Stimulated activated CD8-positive, alpha-beta memory T cell treated with anti-CD3 and anti-CD28 coated beads, Interleukin-4, amount 100 ng/mL, for 4 hours (primary cell): Measurements from ENCODE around the gene PHB1.
"Not testable (repeated sequence)": the region's sequence is repeated elsewhere in the genome, so short reads cannot be mapped to it uniquely, and the experiment has no call there.

Experiments
- DNase-seq, 2 donors: peaks; one replicate each; pipeline ENCODE4 v3.0.0-alpha.2; 2020; ENCODE audit warnings: low read depth in 2 of 2, low spot score in 1 of 2

Gene PHB1

DNA sequence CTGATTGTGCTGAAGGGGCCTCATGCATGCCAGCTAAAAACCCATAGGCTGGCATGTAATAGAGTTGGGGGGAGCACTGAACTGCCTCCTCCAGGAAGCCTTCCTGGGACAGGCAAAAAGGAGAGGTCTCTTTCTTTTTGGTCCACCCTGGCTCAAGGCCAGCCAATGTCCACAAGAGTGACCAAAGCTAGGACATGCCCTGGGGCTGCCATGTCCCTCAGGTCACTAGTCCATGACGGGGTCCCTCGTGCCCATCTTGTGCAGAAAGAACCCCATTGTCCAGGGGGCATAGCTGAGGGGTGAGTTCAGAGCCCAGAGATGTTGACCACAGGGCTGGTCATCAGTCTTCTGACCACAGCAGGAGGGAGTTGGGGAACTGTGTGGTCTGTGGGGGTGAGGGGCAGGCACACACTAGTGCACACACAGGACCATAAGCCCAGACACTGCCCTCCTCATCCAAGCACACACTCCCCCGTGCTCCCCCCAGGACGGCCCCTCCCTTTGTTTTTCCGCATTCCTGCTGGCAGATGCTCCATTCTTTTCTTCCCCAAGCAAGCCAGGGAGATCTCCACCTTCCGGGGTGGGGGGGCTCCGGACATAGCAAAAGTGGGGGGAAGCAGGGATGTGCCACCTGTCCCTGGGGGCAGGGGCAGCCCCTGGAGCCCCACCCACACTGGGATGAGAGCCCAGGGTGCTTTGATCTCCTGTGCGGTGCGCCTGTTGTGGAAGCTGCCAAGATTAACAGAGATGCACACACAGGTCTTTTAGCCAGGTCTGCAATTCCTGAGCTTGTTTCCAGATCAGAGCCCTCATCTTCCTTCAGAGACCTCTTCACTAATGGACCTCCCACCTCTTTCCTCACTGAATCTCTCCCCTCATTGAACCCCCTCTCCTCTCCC lies 25.2 kb upstream of the PHB1 start:
- DNase-seq, result no peak

DNA sequence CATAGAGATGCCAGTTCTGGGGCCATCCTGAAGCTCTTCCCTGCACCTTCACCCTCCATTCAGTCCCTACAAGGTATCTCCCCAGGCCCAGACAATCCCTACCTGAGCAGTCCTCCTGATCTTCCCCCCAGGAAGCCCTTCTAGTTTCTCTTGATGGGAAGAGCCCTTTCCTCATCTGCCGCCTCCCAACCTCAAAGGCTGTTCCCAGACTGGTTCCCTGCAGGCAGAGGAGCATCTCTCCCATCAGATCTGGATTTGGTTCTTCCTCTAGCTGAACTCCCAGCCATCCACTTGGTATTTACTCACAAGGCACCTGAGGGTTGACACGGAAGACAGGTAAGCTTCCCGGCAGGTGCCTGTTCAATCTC lies 24.6 kb upstream of the PHB1 start:
- no peak for DNase-seq

DNA sequence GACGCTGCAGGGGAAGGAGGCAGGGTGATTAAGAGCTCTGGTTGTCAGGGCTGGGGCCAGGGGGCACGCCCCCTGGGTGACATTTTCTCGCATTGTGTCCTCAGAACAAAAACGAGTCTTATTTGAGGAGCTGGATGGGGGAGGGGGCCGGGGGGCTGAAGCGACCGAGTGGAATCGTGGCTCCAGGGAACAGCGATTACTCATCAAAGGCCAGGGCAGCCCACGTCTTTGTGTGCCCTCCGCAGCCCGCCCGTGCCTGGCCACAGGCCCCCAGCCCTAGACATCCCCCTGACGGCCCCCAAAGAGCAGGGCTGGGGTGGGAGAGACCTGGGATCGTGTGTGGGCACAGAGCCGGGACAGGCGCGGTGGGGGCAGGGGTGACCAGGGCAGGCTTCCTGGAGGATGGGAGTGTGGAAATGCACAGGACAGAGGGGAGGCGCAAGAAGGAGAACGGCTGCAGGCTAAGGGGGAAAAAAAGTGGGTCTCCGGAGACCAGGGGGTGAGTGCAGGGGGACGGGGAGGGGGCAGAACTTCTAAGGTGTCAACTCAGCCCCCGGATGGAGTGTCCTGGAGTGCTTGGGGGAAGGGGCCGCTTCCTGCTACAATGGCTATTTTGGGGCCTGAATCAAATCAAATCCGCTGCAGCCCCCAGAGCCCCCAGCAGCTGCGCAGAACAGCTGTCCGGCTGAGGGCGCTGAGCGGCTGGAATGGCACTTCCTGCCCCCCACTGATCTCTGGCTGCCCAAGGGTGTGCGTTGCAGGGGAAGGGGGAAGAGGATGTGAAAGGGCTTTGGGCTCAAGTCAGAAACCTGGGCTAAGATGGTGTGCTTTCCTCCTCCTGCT lies 24.0 kb upstream of the PHB1 start:
- DNase-seq, result no peak

DNA sequence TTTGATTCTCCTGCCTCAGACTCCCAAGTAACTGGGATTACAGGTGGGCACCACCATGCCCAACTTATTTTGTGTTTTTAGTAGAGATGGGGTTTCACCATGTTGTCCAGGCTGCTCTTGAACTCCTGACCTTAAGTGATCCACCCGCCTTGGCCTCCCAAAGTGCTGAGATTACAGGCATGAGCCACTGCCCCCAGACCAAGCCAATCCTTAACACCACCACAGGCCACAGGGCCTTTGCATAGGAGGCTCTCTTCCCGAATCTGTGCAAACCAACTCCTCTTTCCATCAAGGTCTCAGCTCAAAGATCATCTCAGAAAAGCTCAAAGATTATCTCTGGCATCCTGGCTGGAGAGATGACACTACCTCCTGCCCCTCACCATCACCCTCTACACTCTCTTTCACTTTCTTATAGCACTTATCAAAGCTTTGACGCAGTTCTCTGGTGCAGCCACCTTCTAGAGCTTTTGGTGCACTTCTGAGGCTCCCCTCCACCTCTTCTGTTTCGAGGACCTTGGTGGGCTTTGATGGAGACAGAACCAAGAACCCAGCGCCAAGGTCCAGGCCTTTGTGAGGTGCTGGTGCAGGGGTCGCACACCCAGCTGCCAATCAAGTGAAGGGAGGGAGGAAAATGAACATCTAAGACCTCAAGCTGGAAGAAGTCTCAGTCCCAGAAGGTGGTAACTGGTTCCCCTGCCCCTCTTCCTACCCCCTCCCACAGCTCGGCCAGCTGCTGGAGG lies 23.2 kb upstream of the PHB1 start:
- DNase-seq, result no peak

DNA sequence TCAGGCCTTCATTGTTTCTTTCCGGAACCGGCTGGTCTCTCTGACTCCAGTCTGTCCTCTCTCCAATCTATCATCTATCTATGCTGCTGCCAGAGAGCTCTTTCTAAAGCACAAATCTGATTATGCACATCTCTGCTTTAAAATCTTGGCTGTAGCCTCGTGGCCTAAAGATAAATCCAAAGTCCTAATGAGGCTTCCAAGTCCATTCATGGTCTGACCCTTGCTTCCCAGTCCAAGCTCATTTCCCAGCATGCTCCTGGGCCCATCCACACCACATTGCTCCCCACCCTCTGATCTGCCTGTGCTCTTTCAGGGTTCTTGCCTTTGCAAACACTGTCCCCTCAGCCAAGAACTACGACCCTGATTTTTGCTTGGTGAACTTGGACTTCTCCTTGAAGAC lies 21.5 kb upstream of the PHB1 start:
- DNase-seq, result no peak

DNA sequence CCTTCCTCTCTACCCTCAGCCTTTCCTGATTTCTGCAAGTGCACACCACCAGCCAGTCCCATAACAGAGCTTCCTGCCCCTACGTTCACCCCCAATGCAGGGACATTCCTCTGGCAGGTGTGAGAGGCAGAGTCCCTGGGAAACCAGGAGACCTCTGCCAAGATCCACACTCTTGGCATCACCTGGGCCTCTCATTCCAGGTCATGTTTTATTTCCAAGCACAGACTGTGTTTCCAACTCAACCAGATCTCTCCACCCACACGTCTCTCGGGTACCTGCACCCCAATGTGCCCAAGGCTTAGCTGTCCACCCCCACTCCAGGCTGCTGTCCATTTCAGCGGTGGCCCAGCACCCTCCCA lies 21.0 kb upstream of the PHB1 start:
- no peak for DNase-seq

DNA sequence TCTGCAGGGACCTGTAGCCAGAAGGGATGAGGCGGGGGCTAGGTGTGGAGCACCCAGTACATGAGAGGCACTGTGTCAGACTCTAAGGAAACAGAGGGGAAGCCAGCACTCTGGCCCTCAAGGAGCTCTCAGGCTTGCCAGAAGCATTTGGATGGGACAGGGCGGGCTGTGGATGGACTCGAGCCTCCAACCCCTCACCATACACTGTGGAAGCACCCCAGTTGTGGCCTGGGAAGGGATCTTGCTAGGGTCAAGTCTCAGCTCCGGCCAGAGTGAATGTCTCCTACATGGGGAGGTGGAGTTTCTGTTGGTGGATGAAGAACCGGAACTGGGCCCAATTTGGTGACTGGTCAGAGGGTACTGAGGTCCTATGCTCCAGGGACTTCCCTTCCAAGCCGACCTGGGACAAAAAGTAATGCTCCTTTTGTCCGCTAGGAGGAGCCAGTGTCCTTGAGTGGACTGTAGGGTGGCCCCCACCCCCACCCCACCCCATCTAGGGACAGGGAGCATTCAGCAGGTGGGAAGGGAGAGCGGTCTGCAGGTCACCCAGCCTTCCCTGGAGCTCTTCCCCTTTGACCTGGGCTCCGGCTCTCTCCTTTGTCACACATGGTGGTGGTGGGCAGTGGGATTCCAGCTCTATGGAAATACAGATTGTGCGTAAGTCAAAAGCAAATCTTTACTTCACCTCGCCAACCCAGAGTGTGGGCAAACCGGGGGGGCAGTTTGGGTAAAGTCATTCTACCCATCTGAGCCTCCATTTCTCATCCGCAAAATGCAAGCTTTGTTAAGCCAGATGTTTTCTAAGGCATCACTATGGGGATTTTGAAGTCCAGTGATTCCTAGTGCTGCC lies 20.4 kb upstream of the PHB1 start:
- no peak for DNase-seq

DNA sequence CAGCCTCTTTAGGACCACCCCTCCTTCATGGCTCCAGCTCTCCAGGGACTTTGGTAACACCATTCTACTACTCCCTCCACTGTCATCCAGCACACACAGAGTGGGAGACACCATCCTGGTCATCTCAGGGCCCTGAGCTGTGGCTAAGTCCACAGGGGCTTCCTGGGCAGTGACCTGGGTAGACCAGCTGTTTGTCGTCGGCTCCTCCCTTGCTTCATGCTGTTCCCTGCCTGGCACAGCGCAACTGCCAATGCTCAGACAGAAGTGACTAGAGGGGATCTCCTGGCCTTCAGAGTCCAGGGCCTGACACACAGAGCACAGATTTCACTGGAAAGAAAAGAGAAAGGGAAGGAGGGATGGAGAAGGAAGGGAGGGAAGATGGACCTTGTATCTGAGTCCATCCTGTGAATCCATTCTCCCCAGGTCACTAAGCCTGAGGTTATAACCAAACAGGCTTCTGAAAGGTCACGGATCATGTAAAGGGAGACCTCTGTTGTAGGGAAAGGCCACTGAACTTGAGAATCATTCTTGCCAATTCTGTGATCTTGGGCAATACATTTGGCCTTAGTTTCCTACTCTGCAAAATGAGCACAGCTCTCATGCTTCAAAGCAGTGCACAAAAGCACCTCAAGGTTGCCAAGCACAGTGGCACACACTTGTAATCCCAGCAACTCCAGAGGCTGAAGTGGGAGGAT lies 18.5 kb upstream of the PHB1 start:
- no peak for DNase-seq

DNA sequence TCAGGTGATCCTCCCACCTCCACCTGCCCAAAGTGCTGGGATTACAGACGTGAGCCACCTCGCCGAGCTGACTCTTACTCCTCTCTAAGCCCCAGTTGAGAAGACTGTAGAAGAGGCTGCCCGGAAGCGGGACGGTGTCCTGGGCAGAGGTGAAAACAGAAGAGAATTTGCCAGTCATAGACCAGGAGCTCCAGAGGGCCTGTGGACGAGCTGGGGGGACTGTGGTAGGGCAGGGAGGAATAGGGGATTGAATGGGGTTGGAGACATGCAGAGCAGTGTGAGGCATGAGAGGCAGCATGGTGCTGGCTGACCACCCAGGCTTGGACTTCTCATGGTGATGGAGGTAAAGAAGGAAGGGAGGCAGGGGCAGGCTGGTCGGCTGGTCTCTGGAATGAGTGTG lies 17.1 kb upstream of the PHB1 start:
- no peak for DNase-seq

DNA sequence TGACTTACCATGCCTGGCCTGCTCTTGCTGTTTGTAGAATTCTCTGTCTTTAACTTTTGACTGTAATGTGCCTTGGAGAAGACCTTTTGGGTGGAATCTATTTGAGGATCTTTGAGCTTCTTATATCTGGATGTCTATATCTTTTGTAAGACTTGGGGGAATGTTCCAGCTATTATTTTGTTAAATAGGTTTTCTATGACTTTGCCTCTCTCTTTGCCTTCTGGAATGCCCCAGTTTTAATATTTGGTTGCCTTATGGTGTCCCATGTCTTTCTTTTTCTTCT lies 10.3 kb upstream of the PHB1 start:
- DNase-seq, result no peak

DNA sequence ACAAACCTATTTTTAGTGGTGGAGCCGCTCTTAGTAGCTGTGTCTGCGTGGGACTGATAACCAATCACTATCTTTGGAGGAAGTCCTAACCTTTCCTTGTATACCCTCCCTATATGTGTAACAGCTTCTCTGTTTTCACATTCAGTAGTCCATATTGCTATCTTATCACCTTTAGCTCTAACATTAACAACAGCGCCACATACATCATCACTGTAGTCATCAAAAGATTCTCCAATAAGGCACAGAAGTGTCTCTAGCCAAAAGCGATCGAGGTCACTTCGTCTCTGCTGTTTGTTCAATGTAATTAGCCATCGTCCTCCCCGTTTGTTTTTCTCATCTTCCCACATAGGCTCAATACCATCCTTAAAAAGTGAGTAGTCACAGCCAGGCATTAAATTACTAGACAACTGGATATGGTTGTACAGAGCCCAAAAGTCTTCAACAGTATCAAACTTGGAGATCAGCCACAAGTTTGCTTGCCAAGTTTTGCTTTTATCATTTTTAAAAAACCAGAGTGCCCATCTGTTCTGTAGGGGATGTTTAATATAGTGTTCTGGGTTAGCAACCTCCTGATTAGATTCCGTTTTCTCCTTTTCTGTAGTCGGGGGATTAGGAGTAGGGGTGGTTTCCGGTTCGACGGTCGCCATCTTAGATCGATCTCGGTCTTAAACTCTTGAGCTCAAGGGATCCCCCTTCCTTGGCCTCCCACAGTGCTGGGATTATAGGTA lies 9.8 kb upstream of the PHB1 start:
- DNase-seq, result not testable (repeated sequence)

DNA sequence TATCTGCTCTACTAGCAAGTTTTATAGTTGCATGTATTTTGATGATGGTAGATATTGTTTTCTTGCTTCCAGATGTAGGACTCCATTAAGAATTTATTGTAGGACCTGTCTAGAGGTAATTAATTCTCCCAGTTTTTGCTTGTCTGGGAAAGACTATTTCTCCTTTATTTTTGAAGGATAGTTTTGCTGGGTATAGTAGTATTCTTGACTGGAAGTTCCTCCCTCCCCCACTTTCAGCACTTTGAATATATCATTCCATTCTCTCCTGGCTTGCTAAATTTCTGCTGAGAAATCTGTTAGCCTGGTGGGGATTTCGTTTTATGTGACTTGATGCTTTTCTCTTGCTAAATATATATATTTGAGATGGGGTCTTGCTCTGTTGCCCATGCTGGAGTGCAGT lies 8.0 kb upstream of the PHB1 start:
- no peak for DNase-seq

DNA sequence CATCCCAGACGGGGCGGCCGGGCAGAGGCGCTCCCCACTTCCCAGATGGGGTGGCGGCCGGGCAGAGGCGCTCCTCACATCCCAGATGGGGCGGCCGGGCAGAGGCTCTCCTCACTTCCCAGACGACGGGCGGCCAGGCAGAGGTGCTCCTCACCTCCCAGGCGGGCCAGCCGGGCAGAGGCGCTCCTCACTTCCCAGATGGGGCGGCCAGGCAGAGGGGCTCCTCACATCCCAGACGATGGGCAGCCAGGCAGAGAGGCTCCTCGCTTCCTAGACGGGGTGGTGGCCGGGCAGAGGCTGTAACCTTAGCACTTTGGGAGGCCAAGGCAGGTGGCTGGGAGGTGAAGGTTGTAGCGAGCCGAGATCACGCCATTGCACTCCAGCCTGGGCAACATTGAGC lies 5.1 kb upstream of the PHB1 start:
- not testable (repeated sequence) for DNase-seq

DNA sequence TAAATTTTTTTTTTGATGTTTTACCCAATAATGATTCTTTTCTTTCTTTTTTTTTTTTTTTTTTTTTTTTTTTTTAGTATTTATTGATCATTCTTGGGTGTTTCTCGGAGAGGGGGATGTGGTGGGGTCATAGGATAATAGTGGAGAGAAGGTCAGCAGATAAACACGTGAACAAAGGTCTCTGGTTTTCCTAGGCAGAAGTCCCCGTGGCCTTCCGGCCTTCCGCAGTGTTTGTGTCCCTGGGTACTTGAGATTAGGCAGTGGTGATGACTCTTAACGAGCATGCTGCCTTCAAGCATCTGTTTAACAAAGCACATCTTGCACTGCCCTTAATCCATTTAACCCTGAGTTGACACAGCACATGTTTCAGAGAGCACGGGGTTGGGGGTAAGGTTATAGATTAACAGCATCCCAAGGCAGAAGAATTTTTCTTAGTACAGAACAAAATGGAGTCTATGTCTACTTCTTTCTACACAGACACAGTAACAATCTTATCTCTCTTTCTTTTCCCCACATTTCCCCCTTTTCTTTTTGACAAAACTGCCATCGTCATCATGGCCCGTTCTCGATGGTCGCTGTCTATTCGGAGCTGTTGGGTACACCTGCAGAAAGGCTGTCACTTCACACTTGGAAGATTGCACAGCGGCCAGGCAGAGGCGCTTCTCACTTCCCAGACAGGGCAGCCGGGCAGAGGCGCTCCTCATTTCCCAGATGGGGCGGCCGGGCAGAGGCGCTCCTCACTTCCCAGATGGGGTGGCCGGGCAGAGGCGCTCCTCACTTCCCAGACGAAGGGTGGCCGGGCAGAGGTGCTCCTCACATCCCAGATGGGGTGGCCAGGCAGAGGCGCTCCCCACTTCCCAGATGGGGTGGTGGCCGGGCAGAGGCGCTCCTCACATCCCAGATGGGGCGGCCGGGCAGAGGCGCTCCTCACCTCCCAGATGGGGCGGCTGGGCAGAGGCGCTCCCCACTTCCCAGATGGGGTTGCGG lies 4.4 kb upstream of the PHB1 start:
- DNase-seq, result not testable (repeated sequence)

DNA sequence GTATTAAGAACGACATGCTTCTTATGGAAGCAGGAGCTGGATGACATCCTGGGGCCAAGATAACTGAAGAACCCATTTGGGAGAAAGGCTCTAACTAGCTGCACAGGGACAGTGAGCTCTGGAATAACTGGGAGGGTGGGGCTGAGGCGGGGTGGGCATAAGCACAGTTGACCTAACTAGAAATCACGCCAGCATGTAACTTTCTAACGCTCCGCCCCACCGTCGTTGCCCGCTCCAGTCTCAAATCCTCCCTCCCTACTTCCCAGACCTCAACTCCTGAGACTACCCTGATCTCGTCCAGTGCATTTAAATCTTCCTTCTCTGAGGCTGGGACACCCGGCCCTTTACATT lies 436 bp downstream of the PHB1 start:
- DNase-seq, result no peak

DNA sequence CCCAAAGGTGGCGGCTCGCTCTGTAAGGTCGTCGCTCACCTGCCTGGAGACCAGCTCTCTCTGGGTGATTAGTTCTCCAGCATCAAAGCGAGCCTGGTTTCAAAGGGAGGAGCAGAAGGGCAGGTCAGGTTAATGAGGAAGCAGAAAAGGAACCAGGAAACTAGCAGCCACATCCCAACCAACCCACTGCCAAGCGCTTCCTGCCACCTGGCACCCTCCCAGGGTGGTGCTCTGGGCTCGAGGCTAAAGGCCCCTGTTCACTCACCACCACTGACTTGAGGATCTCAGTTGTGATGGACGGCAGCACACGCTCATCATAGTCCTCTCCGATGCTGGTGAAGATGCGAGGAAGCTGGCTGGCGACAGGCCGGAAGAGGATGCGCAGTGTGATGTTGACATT lies 5.6 kb downstream of the PHB1 start:
- no peak for DNase-seq

DNA sequence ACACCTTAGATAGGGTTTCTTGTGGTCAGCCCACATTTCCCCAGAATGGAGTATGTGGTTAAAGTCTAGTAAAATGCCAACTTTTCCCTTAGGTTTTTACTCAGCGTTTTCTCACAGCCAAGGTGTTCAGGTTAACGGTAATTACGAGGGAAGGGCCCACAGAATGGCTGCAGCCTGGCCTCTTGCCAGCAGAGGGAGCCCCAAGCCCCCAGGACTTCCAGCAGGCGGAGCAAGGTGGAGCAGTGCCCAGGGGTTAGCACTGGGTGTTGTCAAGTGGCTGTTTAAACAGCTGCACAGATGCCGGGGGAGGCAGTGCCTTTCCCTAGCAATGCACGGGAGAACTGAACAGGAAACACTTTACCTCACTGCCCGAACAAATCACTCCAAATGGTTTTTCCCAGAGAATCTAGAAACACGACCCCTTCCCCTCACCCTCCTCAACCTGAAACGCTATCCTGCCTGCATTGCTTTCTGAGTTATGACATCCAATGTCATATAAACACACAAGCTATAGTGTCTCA lies 6.6 kb downstream of the PHB1 start:
- DNase-seq, result peak; percentile 62 to 68

DNA sequence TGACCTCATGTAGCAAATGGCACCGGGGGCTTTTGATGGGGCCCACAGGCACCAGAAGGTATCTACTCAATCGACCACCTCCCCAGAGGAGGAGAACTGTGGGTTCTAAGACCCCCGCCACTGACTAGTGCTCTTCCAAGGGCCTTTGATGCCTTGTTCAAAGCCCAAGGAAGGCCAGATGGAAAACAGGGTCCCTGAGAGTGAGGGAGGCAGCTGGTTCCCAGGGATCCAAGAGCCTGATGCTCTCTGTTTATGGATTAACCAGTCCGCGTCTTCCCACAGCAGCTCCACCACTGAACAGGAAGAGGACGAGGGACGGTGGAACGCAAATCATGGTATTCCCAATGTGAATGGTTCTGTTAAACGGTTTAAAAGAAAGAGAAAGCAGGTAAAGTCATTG lies 7.6 kb downstream of the PHB1 start:
- no peak for DNase-seq
